HepG2 (cell line): ENCODE results near the gene AGFG1. TPM values are rescaled to one million over a fixed set of nuclear protein-coding genes. Genes with fewer than 3 reads are reported as not detected.

ENCODE experiments used
- ATAC-seq: fragments of 200-7000 bp; cut with Tn5 transposase; 3 replicates; pipeline ENCODE4 v1.9.1; 2020; ENCODE audit warnings: mild to moderate bottlenecking, moderate library complexity
- BruUV-seq: library from RNA; stranded (reverse); fragments of 400-500 nt; replicated peaks from 2 replicates; lab custom pipeline; 2021; lab: Mats Ljungman, UMichigan
- CTCF ChIA-PET: fragments of 300-600 bp; formaldehyde crosslinking; extraction: SDS; loops from one replicate; lab custom pipeline; 2021; ENCODE audit warnings: low total read pairs, inconsistent platforms, low intra/inter-chr PET ratio; lab: Yijun Ruan, JAX
- POLR2A ChIA-PET: fragments of 350-600 bp; sonication (Branson Sonifier 250); formaldehyde crosslinking; loops from one replicate; lab custom pipeline; 2020; ENCODE audit warnings: antibody characterized with exemption, inconsistent platforms; lab: Yijun Ruan, JAX
- DNase-seq: peaks from one replicate; pipeline ENCODE4 v3.0.0-alpha.2; 2015; ENCODE audit warnings: low spot score
- FAIRE-seq: peaks from 3 replicates; lab custom pipeline; 2011; peaks lifted over from hg19 to GRCh38; lab: Jason Lieb, UNC
- H2AFZ ChIP-seq: one replicate; pipeline ENCODE4 v1.6.1; 2011; ENCODE audit warnings: low read length, inconsistent platforms
- H3K27ac ChIP-seq: fragments of 300-600 bp; 3 replicates; pipeline ENCODE4 v1.8.0; 2011; ENCODE audit warnings: mixed run types, mild to moderate bottlenecking, mixed read lengths, low read length, inconsistent platforms; ENCODE audit not compliant: insufficient read depth; ENCODE audit errors: extremely low read length
- H3K27me3 ChIP-seq, 2 experiments: fragments of 200-600 bp in 1 of 2; 2 replicates in 1 of 2; 3 replicates in 1 of 2; pipeline versions ENCODE4 v1.6.0 to v1.8.0; 2011; ENCODE audit warnings: low read length in 2 of 2, mild to moderate bottlenecking in 2 of 2, moderate library complexity in 2 of 2, inconsistent platforms in 1 of 2; ENCODE audit not compliant: insufficient read depth in 2 of 2, control insufficient read depth in 1 of 2
- H3K36me3 ChIP-seq, 2 experiments: fragments of 200-600 bp in 1 of 2; replicated peaks in 1 of 2; 2 replicates in 1 of 2; 3 replicates in 1 of 2; pipeline versions ENCODE4 v1.5.1 to v1.8.0; 2011; ENCODE audit warnings: low read length in 2 of 2, inconsistent platforms in 1 of 2; ENCODE audit not compliant: insufficient read depth in 2 of 2, control insufficient read depth in 1 of 2
- H3K4me1 ChIP-seq: 2 replicates; pipeline ENCODE4 v1.5.1; 2012; ENCODE audit warnings: low read length, inconsistent platforms; ENCODE audit not compliant: insufficient read depth
- H3K4me2 ChIP-seq: 2 replicates; pipeline ENCODE4 v1.6.0; 2011; ENCODE audit warnings: low read depth, low read length, inconsistent platforms
- H3K4me3 ChIP-seq, 3 experiments: fragments of 200-600 bp in 1 of 3; sonication (generic), shearing (Covaris generic) in 1 of 3; replicated peaks in 1 of 3; 2 replicates each; pipeline ENCODE4 v1.5.1; 2011 to 2016; ENCODE audit warnings: low read length in 3 of 3, inconsistent platforms in 2 of 3, low read depth in 2 of 3, mild to moderate bottlenecking in 2 of 3, control low read depth in 1 of 3, mixed read lengths in 1 of 3; ENCODE audit not compliant: insufficient read depth in 1 of 3
- H3K79me2 ChIP-seq: one replicate; pipeline ENCODE4 v1.6.1; 2011; ENCODE audit warnings: low read length, inconsistent platforms; ENCODE audit not compliant: insufficient read depth
- H3K9ac ChIP-seq: 2 replicates; pipeline ENCODE4 v1.6.0; 2011; ENCODE audit warnings: mild to moderate bottlenecking, low read depth, low read length, inconsistent platforms; ENCODE audit not compliant: insufficient read depth
- H3K9me3 ChIP-seq: 2 replicates; pipeline ENCODE4 v1.5.1; 2012; ENCODE audit warnings: mild to moderate bottlenecking, low read length
- H4K20me1 ChIP-seq: 2 replicates; pipeline ENCODE4 v1.6.0; 2011; ENCODE audit warnings: inconsistent platforms, mild to moderate bottlenecking, low read length, moderate library complexity; ENCODE audit not compliant: insufficient read depth
- RBM22 ChIP-seq: fragments of 200-400 bp; formaldehyde crosslinking; optimal IDR thresholded peaks from 2 replicates; pipeline ENCODE3; 2017; ENCODE audit warnings: mild to moderate bottlenecking, low read length, moderate library complexity
- ZFP36L1 ChIP-seq: sonication (generic); formaldehyde crosslinking; IDR thresholded peaks from 2 replicates; pipeline ENCODE4 v1.8.0; 2022; ENCODE audit warnings: mild to moderate bottlenecking, missing genetic modification reagents, moderate library complexity
- ZNF136 ChIP-seq: sonication (generic); formaldehyde crosslinking; IDR thresholded peaks from 2 replicates; pipeline ENCODE4 v1.8.1; 2022; ENCODE audit warnings: low read depth, mild to moderate bottlenecking, moderate library complexity, missing genetic modification reagents
- ZNF354B ChIP-seq: sonication (generic); formaldehyde crosslinking; IDR thresholded peaks from 2 replicates; pipeline ENCODE4 v1.8.0; 2022; ENCODE audit warnings: mild to moderate bottlenecking, missing genetic modification reagents
- ZNF556 ChIP-seq: sonication (generic); formaldehyde crosslinking; IDR thresholded peaks from 2 replicates; pipeline ENCODE4 v1.4.0; 2020; ENCODE audit warnings: mild to moderate bottlenecking, missing genetic modification reagents, borderline replicate concordance
- WGBS: methylation state at CpG from one replicate; pipeline ENCODE4 v1.1.6; 2017; ENCODE audit warnings: low lambda C conversion rate; 5-methylcytosine and 5-hydroxymethylcytosine counted together
- in situ Hi-C: cut with HindIII; loops from 2 replicates; pipeline ENCODE4 v1.10.0; 2017; ENCODE audit warnings: low pct_unique_long_range_greater_than_20kb; ENCODE audit not compliant: extremely low pct_ligation_motif_present
- intact Hi-C: fragments of 100-400 bp; cut with micrococcal nuclease; formaldehyde crosslinking; loops from one replicate; pipeline ENCODE4 v1.10.0; 2022; ENCODE audit not compliant: unreplicated experiment
- polyA plus RNA-seq, 8 experiments: library from polyadenylated mRNA; depleted of rRNA in 3 of 8; stranded (reverse) in 7 of 8; unstranded in 1 of 8; fragments of >200 nt; fragmentation: Illumina TruSeq in 4 of 8; extraction: Trizol in 4 of 8; gene quantifications; 2 replicates each; pipeline versions ENCODE4 v1.2.1 to v1.2.3, GENCODE V29; 2011 to 2016; ENCODE audit warnings: low read depth in 4 of 8, missing spikeins in 1 of 8, mixed read lengths in 1 of 8; ENCODE audit not compliant: insufficient read depth in 1 of 8
- total RNA-seq, 5 experiments: library from RNA; depleted of rRNA; stranded (reverse); fragments of >200 nt; fragmentation: Illumina TruSeq; extraction: Trizol; gene quantifications; 2 replicates each; pipeline ENCODE4 v1.2.3, GENCODE V29; 2016; ENCODE audit warnings: low read depth in 1 of 5
- TF ChIP-seq, protein P1 (sequence below): sonication (generic); formaldehyde crosslinking; IDR thresholded peaks from 2 replicates; pipeline ENCODE4 v1.4.0; 2020; ENCODE audit warnings: mild to moderate bottlenecking, missing genetic modification reagents

AGFG1 gene
- total and polyA plus RNA-seq, 2 of the 13 experiments (the other 11 are each of a cell fraction or from before 2014, with no cell fraction given) = 145 to 168 TPM

DNA sequence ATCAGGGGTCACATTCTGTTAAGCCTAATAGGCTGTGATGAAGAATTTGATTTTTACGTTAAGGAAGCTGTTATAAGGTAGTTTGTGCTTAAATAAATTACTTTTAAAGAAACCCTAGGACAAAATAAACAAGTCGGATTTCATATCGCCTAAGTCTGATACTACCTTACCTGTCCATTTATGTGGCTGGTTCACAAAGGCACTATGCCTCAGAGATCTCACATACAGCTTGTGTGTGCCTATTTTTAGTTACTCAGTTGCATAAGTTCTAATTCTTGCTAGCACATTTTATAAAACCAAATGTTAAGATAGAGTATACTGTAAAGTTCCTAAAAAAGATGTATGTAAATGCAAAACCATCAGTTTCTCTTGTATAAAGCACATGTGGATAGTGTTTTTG lies 40.0 kb downstream of the AGFG1 start:
- FAIRE-seq (no peak), DNase-seq (no peak), ATAC-seq (no peak)
- CTCF ChIA-PET = no interaction called here
- TF ChIP-seq RBM22 (peak; percentile 79), ZFP36L1 (CRISPR knock-in tag) (no peak), ZNF136 (CRISPR knock-in tag) (no peak), ZNF354B (CRISPR knock-in tag) (no peak), ZNF556 (CRISPR knock-in tag) (no peak)
- TF ChIP-seq, protein P1, sequence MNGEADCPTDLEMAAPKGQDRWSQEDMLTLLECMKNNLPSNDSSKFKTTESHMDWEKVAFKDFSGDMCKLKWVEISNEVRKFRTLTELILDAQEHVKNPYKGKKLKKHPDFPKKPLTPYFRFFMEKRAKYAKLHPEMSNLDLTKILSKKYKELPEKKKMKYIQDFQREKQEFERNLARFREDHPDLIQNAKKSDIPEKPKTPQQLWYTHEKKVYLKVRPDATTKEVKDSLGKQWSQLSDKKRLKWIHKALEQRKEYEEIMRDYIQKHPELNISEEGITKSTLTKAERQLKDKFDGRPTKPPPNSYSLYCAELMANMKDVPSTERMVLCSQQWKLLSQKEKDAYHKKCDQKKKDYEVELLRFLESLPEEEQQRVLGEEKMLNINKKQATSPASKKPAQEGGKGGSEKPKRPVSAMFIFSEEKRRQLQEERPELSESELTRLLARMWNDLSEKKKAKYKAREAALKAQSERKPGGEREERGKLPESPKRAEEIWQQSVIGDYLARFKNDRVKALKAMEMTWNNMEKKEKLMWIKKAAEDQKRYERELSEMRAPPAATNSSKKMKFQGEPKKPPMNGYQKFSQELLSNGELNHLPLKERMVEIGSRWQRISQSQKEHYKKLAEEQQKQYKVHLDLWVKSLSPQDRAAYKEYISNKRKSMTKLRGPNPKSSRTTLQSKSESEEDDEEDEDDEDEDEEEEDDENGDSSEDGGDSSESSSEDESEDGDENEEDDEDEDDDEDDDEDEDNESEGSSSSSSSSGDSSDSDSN (CRISPR knock-in tag) = no peak
- no peak overlapping the region for H3K4me3 ChIP-seq
- no TSS peak for BruUV-seq
- peaks cover 0 to 1% of the 10 kb centered on the region in 2 experiments; a peak in 4 of 5 replicates for H3K36me3 ChIP-seq
- no peak overlapping the region for H3K9ac ChIP-seq
- H3K9me3 ChIP-seq = no peaks in the 10 kb centered on the region
- peaks cover 31% of the 10 kb centered on the region for H3K4me1 ChIP-seq
- intact Hi-C loops = loop anchor here (5.0 kb wide), 1 partner anchor 40 kb away; the partner anchor contains the start of gene AGFG1
- H3K4me2 ChIP-seq = no peak overlapping the region
- H2AFZ ChIP-seq = no peak overlapping the region
- peaks cover 19% of the 10 kb centered on the region; the same call in 1 of the 2 replicates for H4K20me1 ChIP-seq
- 98% methylated on average over 3 of the region's 3 CpGs for whole genome bisulfite sequencing
- peaks cover 99% of the 10 kb centered on the region for H3K79me2 ChIP-seq
- POLR2A ChIA-PET = no interaction called here
- in situ Hi-C loops = no loop called here
- no peak overlapping the region for H3K27ac ChIP-seq
- no peaks in the 10 kb centered on the region for H3K27me3 ChIP-seq
